ENCODE measurements around the gene CEP104. TPM values are rescaled to one million over a fixed set of nuclear protein-coding genes. Genes with fewer than 3 reads are reported as not detected.

CEP104 gene
- total and polyA plus RNA-seq, 9 of the 15 experiments (the other 6 are each of a cell fraction or from before 2014, with no cell fraction given), result 11.2 to 63.4 (median 42.6) TPM

DNA sequence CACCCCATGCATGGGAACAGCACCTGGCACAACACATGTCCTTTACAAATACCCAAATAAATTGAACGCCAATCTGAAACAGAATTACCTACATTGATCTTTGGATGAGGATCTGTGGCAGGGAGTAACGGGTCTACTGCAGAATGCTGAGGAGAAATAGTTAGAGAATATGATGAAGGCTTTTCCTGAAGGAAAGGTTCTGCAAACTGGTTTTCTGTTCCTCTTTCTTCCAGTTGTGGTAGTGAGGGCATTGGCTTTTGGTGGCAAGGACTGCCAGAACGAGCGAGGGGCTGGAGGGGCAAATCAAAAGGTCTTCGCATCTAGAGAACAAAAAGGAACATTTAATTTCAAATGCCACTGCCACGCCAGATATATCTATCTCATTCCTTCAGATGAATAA lies 19.8 kb downstream of the CEP104 start (continued):
- no peak for TF ChIP-seq CBX1 (IDR thresholded peaks at IDR 0.05; ENCODE audit: low read depth)
- TF ChIP-seq, protein P1, sequence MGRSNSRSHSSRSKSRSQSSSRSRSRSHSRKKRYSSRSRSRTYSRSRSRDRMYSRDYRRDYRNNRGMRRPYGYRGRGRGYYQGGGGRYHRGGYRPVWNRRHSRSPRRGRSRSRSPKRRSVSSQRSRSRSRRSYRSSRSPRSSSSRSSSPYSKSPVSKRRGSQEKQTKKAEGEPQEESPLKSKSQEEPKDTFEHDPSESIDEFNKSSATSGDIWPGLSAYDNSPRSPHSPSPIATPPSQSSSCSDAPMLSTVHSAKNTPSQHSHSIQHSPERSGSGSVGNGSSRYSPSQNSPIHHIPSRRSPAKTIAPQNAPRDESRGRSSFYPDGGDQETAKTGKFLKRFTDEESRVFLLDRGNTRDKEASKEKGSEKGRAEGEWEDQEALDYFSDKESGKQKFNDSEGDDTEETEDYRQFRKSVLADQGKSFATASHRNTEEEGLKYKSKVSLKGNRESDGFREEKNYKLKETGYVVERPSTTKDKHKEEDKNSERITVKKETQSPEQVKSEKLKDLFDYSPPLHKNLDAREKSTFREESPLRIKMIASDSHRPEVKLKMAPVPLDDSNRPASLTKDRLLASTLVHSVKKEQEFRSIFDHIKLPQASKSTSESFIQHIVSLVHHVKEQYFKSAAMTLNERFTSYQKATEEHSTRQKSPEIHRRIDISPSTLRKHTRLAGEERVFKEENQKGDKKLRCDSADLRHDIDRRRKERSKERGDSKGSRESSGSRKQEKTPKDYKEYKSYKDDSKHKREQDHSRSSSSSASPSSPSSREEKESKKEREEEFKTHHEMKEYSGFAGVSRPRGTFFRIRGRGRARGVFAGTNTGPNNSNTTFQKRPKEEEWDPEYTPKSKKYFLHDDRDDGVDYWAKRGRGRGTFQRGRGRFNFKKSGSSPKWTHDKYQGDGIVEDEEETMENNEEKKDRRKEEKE (IDR thresholded peaks at IDR 0.05; ENCODE audit: borderline replicate concordance in 1 of 2, control insufficient read depth in 1 of 2, low read depth in 2 of 2, low read length in 1 of 2), result no peak
- TF ChIP-seq HNRNPUL1 (IDR thresholded peaks at IDR 0.05; ENCODE audit: low read length), result no peak
- TF ChIP-seq BRCA1 (IDR thresholded peaks at IDR 0.05), result no peak
- no peak for TF ChIP-seq BRCA1 (CRISPR knock-in tag; IDR thresholded peaks at IDR 0.05)

DNA sequence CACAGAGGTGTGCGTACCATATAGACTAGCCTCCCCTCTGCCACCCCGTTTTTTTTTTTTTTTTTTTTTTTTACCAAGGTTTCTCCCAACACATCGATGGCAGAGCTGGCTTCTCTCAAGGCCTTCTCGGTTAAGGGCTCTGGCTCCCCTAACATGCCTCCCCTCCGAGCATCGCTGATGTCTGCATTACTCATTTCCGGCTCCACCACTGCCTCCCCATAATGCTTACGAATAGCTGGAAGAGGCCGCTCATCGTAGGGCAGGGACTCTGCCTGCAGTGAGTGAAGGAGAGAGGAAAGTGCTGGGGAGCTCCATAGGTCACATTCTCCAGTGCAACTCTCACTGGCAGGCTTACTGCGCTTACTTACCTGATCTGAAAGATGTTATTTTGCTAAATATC lies 20.6 kb downstream of the CEP104 start:
- Histone ChIP-seq H3K9ac (ENCODE audit: insufficient read depth in 1 of 2, low read depth in 2 of 2, low read length in 2 of 2) (no peak overlapping the region), H3K4me1 (replicated peaks in 1 of 2; ENCODE audit: control insufficient read depth in 2 of 2, insufficient read depth in 2 of 2, low read length in 2 of 2) (no peaks in the 10 kb centered on the region), H3K4me3 (no peak overlapping the region), H3K9me3 (replicated peaks; ENCODE audit: control insufficient read depth, insufficient read depth, low read depth, low read length) (no peaks in the 10 kb centered on the region), H3K36me3 (ENCODE audit: control insufficient read depth, insufficient read depth, low read length) (peaks cover 79% of the 10 kb centered on the region), H2AFZ (ENCODE audit: low read depth, low read length) (no peak overlapping the region), H3K9me1 (ENCODE audit: control insufficient read depth, insufficient read depth, low read length) (no peaks in the 10 kb centered on the region), H4K20me1 (replicated peaks; ENCODE audit: control insufficient read depth, insufficient read depth, low read length) (no peaks in the 10 kb centered on the region), H3K27me3 (ENCODE audit: control insufficient read depth in 2 of 2, insufficient read depth in 2 of 2, low read length in 2 of 2) (no peaks in the 10 kb centered on the region), H3K4me2 (ENCODE audit: insufficient read depth, low read length) (no peak overlapping the region), H3K27ac (ENCODE audit: extremely low read depth, low read depth, low read length) (no peak overlapping the region), H3K79me2 (ENCODE audit: control insufficient read depth, insufficient read depth, low read length) (no peaks in the 10 kb centered on the region)
- BruUV-seq (replicated peaks), result no TSS peak
- intact Hi-C loops (cut with micrococcal nuclease) (no loop called here), in situ Hi-C loops (cut with MboI) (no loop called here)
- ATAC-seq (no peak), FAIRE-seq (no peak), DNase-seq (ENCODE audit: extremely low read depth in 1 of 4, low spot score in 3 of 4) (no peak)
- ChIA-PET POLR2A (no interaction called here), CTCF (ENCODE audit: low intra/inter-chr PET ratio) (no interaction called here)
- 92% methylated on average over 8 of the region's 11 CpGs for WGBS (ENCODE audit: insufficient coverage, low coverage, missing lambda C conversion rate)
- TF ChIP-seq NR4A1 (CRISPR knock-in tag; IDR thresholded peaks at IDR 0.05) (no peak), NR4A1 (tag; IDR thresholded peaks at IDR 0.05) (no peak), ZBTB17 (CRISPR knock-in tag; IDR thresholded peaks at IDR 0.05) (no peak), TSC22D4 (tag; IDR thresholded peaks at IDR 0.05) (no peak), ZNF174 (CRISPR knock-in tag; IDR thresholded peaks at IDR 0.05) (no peak), SETDB1 (IDR thresholded peaks at IDR 0.05; ENCODE audit: low read length) (no peak), RBM15 (IDR thresholded peaks at IDR 0.05; ENCODE audit: insufficient read depth, low read length) (no peak), HIVEP1 (CRISPR knock-in tag; IDR thresholded peaks at IDR 0.05) (no peak), NCOR1 (IDR thresholded peaks at IDR 0.05) (no peak), POLR2H (tag; IDR thresholded peaks at IDR 0.05; ENCODE audit: low read depth) (no peak)
- TF ChIP-seq, protein P2, sequence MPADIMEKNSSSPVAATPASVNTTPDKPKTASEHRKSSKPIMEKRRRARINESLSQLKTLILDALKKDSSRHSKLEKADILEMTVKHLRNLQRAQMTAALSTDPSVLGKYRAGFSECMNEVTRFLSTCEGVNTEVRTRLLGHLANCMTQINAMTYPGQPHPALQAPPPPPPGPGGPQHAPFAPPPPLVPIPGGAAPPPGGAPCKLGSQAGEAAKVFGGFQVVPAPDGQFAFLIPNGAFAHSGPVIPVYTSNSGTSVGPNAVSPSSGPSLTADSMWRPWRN (IDR thresholded peaks at IDR 0.05; ENCODE audit: low read depth), result no peak
- TF ChIP-seq, protein P3, sequence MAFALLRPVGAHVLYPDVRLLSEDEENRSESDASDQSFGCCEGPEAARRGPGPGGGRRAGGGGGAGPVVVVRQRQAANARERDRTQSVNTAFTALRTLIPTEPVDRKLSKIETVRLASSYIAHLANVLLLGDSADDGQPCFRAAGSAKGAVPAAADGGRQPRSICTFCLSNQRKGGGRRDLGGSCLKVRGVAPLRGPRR (CRISPR knock-in tag; IDR thresholded peaks at IDR 0.05), result no peak
- TF ChIP-seq, protein P4, sequence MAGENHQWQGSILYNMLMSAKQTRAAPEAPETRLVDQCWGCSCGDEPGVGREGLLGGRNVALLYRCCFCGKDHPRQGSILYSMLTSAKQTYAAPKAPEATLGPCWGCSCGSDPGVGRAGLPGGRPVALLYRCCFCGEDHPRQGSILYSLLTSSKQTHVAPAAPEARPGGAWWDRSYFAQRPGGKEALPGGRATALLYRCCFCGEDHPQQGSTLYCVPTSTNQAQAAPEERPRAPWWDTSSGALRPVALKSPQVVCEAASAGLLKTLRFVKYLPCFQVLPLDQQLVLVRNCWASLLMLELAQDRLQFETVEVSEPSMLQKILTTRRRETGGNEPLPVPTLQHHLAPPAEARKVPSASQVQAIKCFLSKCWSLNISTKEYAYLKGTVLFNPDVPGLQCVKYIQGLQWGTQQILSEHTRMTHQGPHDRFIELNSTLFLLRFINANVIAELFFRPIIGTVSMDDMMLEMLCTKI (IDR thresholded peaks at IDR 0.05; ENCODE audit: partially characterized antibody), result no peak
